Measurements from ENCODE around the gene GASK1A. TPM values are rescaled to one million over a fixed set of nuclear protein-coding genes. Genes with fewer than 3 reads are reported as not detected.

The GASK1A gene
- total and polyA plus RNA-seq, 2 of the 8 experiments (the other 6 are each of a cell fraction or from before 2014, with no cell fraction given), result 4.7 to 7.9 TPM

GRCh38 chr3:43061101-43061895 is 82.2 kb downstream of the GASK1A start (continued):
- no peak for TF ChIP-seq RAD21 (IDR thresholded peaks at IDR 0.05 in 1 of 2, conservative IDR thresholded peaks at IDR 0.05 in 1 of 2; ENCODE audit: low read depth in 2 of 2, low read length in 2 of 2)
